HepG2 (cell line): ENCODE results near the gene BORCS5. TPM values are rescaled to one million over a fixed set of nuclear protein-coding genes. Genes with fewer than 3 reads are reported as not detected.

Experiments used
- HNRNPL ChIP-seq: fragments of 200-400 bp; formaldehyde crosslinking; IDR thresholded peaks from 2 replicates; pipeline ENCODE4 v1.6.1; 2017; ENCODE audit warnings: mild to moderate bottlenecking, low read depth, low read length
- ISX ChIP-seq: sonication (generic); formaldehyde crosslinking; conservative IDR thresholded peaks from 2 replicates; pipeline ENCODE4 v1.5.0; 2020; ENCODE audit warnings: missing genetic modification reagents
- JUNB ChIP-seq: sonication (generic); formaldehyde crosslinking; IDR thresholded peaks from 2 replicates; pipeline ENCODE4 v1.8.0; 2022; ENCODE audit warnings: missing genetic modification reagents, mild to moderate bottlenecking, borderline replicate concordance
- ZFP36L2 ChIP-seq: sonication (generic); formaldehyde crosslinking; IDR thresholded peaks from 2 replicates; pipeline ENCODE4 v1.4.0; 2020; ENCODE audit warnings: missing genetic modification reagents
- ZNF101 ChIP-seq: sonication (generic); formaldehyde crosslinking; IDR thresholded peaks from 2 replicates; pipeline ENCODE4 v1.4.0; 2020; ENCODE audit warnings: mild to moderate bottlenecking, low read depth, missing genetic modification reagents, borderline replicate concordance
- ZNF619 ChIP-seq: sonication (generic); formaldehyde crosslinking; IDR thresholded peaks from 2 replicates; pipeline ENCODE4 v1.4.0; 2020; ENCODE audit warnings: mild to moderate bottlenecking, missing genetic modification reagents
- polyA plus RNA-seq, 8 experiments: library from polyadenylated mRNA; depleted of rRNA in 3 of 8; stranded (reverse) in 7 of 8; unstranded in 1 of 8; fragments of >200 nt; fragmentation: Illumina TruSeq in 4 of 8; extraction: Trizol in 4 of 8; gene quantifications; 2 replicates each; pipeline versions ENCODE4 v1.2.1 to v1.2.3, GENCODE V29; 2011 to 2016; ENCODE audit warnings: low read depth in 4 of 8, missing spikeins in 1 of 8, mixed read lengths in 1 of 8; ENCODE audit not compliant: insufficient read depth in 1 of 8
- total RNA-seq, 5 experiments: library from RNA; depleted of rRNA; stranded (reverse); fragments of >200 nt; fragmentation: Illumina TruSeq; extraction: Trizol; gene quantifications; 2 replicates each; pipeline ENCODE4 v1.2.3, GENCODE V29; 2016; ENCODE audit warnings: low read depth in 1 of 5
- TF ChIP-seq, protein P1 (sequence below): sonication (generic); formaldehyde crosslinking; IDR thresholded peaks from 2 replicates; pipeline ENCODE4 v1.4.0; 2020; ENCODE audit warnings: mild to moderate bottlenecking, missing genetic modification reagents, borderline replicate concordance
- TF ChIP-seq, protein P2 (sequence below), 2 experiments: sonication (generic) in 1 of 2; formaldehyde crosslinking in 1 of 2; IDR thresholded peaks; 2 replicates each; pipeline versions ENCODE4 v1.4.0 to v1.6.1; 2018 to 2020; ENCODE audit warnings: missing genetic modification reagents in 2 of 2, borderline replicate concordance in 1 of 2, low read depth in 1 of 2, mild to moderate bottlenecking in 1 of 2, missing biosample characterization in 1 of 2
- TF ChIP-seq, protein P3 (sequence below): sonication (generic); formaldehyde crosslinking; IDR thresholded peaks from 2 replicates; pipeline ENCODE4 v1.4.0; 2020; ENCODE audit warnings: missing genetic modification reagents, borderline replicate concordance

The BORCS5 gene
- total and polyA plus RNA-seq, 2 of the 13 experiments (the other 11 are each of a cell fraction or from before 2014, with no cell fraction given), result 3.9 to 4.7 TPM

DNA sequence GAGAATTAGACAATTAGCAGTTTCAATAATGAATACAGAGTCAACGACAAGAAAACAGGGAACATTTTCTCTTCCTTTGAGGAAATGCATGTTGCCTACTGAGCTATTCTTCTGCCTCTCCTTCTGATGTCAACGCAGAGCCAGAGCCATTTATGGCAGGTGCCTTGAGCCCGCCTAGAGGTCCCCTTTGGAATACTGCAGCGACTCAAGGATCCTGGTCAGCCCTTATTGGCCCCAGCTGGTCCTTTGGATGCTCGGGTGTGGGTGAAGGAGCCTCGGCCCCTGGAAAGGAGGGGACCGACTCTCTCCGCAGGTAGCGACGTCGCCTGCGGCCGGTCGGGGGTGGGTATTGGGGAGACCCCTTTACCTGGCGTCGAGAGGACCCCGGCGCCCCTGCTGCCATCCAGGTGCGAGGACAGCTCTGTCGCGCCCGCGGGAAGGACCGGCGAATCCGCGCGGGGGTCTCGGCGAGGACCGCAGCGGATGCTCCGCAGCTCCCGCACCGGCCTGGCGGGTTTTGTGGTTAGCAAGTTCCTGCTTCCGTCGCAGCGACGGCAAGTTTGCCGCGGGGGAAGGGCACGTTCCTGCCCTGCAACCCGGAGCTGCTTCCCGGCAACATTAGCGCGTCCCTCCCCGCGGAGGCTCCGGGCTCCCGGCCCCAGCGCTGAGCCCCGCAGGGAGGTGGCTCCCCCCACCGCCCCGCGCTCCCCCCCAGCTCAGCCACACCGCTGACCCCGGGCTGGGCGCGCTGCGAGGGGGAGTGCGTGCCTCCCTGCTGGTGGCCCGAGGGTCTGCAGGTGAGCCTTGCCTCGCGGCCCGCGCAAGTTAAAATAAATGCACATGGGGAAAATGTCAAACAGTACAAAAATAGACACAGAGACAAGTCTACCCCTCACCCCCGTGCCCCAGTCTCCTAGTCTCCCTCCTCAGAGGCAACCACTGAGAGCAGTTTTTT is 6.9 kb upstream of the BORCS5 start, which contains the start of gene MANSC1 (continued):
- TF ChIP-seq, protein P1, sequence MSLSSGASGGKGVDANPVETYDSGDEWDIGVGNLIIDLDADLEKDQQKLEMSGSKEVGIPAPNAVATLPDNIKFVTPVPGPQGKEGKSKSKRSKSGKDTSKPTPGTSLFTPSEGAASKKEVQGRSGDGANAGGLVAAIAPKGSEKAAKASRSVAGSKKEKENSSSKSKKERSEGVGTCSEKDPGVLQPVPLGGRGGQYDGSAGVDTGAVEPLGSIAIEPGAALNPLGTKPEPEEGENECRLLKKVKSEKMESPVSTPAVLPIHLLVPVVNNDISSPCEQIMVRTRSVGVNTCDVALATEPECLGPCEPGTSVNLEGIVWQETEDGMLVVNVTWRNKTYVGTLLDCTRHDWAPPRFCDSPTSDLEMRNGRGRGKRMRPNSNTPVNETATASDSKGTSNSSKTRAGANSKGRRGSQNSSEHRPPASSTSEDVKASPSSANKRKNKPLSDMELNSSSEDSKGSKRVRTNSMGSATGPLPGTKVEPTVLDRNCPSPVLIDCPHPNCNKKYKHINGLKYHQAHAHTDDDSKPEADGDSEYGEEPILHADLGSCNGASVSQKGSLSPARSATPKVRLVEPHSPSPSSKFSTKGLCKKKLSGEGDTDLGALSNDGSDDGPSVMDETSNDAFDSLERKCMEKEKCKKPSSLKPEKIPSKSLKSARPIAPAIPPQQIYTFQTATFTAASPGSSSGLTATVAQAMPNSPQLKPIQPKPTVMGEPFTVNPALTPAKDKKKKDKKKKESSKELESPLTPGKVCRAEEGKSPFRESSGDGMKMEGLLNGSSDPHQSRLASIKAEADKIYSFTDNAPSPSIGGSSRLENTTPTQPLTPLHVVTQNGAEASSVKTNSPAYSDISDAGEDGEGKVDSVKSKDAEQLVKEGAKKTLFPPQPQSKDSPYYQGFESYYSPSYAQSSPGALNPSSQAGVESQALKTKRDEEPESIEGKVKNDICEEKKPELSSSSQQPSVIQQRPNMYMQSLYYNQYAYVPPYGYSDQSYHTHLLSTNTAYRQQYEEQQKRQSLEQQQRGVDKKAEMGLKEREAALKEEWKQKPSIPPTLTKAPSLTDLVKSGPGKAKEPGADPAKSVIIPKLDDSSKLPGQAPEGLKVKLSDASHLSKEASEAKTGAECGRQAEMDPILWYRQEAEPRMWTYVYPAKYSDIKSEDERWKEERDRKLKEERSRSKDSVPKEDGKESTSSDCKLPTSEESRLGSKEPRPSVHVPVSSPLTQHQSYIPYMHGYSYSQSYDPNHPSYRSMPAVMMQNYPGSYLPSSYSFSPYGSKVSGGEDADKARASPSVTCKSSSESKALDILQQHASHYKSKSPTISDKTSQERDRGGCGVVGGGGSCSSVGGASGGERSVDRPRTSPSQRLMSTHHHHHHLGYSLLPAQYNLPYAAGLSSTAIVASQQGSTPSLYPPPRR (CRISPR knock-in tag), result no peak
- 0 out of 2 replicates have a peak, but pooled peaks have one; percentile 37 for TF ChIP-seq ISX (CRISPR knock-in tag)
- TF ChIP-seq JUNB, result no peak
- TF ChIP-seq HNRNPL, result no peak
- TF ChIP-seq, protein P2, sequence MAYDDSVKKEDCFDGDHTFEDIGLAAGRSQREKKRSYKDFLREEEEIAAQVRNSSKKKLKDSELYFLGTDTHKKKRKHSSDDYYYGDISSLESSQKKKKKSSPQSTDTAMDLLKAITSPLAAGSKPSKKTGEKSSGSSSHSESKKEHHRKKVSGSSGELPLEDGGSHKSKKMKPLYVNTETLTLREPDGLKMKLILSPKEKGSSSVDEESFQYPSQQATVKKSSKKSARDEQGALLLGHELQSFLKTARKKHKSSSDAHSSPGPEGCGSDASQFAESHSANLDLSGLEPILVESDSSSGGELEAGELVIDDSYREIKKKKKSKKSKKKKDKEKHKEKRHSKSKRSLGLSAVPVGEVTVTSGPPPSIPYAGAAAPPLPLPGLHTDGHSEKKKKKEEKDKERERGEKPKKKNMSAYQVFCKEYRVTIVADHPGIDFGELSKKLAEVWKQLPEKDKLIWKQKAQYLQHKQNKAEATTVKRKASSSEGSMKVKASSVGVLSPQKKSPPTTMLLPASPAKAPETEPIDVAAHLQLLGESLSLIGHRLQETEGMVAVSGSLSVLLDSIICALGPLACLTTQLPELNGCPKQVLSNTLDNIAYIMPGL (CRISPR knock-in tag; IDR thresholded peaks at IDR 0.05; ENCODE audit: borderline replicate concordance in 1 of 2, low read depth in 1 of 2), result peak in 1 of 2 experiments; percentile 86
- TF ChIP-seq, protein P3, sequence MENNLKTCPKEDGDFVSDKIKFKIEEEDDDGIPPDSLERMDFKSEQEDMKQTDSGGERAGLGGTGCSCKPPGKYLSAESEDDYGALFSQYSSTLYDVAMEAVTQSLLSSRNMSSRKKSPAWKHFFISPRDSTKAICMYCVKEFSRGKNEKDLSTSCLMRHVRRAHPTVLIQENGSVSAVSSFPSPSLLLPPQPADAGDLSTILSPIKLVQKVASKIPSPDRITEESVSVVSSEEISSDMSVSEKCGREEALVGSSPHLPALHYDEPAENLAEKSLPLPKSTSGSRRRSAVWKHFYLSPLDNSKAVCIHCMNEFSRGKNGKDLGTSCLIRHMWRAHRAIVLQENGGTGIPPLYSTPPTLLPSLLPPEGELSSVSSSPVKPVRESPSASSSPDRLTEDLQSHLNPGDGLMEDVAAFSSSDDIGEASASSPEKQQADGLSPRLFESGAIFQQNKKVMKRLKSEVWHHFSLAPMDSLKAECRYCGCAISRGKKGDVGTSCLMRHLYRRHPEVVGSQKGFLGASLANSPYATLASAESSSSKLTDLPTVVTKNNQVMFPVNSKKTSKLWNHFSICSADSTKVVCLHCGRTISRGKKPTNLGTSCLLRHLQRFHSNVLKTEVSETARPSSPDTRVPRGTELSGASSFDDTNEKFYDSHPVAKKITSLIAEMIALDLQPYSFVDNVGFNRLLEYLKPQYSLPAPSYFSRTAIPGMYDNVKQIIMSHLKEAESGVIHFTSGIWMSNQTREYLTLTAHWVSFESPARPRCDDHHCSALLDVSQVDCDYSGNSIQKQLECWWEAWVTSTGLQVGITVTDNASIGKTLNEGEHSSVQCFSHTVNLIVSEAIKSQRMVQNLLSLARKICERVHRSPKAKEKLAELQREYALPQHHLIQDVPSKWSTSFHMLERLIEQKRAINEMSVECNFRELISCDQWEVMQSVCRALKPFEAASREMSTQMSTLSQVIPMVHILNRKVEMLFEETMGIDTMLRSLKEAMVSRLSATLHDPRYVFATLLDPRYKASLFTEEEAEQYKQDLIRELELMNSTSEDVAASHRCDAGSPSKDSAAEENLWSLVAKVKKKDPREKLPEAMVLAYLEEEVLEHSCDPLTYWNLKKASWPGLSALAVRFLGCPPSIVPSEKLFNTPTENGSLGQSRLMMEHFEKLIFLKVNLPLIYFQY (CRISPR knock-in tag), result no peak
- TF ChIP-seq ZFP36L2 (CRISPR knock-in tag), result no peak
- no peak for TF ChIP-seq ZNF101 (CRISPR knock-in tag)
- no peak for TF ChIP-seq ZNF619 (CRISPR knock-in tag)
